Activated naive CD8-positive, alpha-beta T cell (primary cell): ENCODE measurements around the gene RARA.
"Not testable (repeated sequence)": the region's sequence is repeated elsewhere in the genome, so short reads cannot be mapped to it uniquely, and the experiment has no call there.

Source experiments
- H3K27ac Mint-ChIP-seq: one replicate; pipeline ENCODE4 v1.8.0; 2021; ENCODE audit warnings: mixed read lengths
- H3K27me3 Mint-ChIP-seq: one replicate; pipeline ENCODE4 v1.8.0; 2021; ENCODE audit warnings: mixed read lengths
- H3K36me3 Mint-ChIP-seq: one replicate; pipeline ENCODE4 v1.8.0; 2021; ENCODE audit warnings: mixed read lengths
- H3K4me1 Mint-ChIP-seq: one replicate; pipeline ENCODE4 v1.8.0; 2021; ENCODE audit warnings: low read depth, mixed read lengths
- H3K4me3 Mint-ChIP-seq: one replicate; pipeline ENCODE4 v1.8.0; 2021; ENCODE audit warnings: mild to moderate bottlenecking, mixed read lengths
- H3K9me3 Mint-ChIP-seq: one replicate; pipeline ENCODE4 v1.8.0; 2021; ENCODE audit warnings: low read depth, mixed read lengths

The RARA gene

DNA sequence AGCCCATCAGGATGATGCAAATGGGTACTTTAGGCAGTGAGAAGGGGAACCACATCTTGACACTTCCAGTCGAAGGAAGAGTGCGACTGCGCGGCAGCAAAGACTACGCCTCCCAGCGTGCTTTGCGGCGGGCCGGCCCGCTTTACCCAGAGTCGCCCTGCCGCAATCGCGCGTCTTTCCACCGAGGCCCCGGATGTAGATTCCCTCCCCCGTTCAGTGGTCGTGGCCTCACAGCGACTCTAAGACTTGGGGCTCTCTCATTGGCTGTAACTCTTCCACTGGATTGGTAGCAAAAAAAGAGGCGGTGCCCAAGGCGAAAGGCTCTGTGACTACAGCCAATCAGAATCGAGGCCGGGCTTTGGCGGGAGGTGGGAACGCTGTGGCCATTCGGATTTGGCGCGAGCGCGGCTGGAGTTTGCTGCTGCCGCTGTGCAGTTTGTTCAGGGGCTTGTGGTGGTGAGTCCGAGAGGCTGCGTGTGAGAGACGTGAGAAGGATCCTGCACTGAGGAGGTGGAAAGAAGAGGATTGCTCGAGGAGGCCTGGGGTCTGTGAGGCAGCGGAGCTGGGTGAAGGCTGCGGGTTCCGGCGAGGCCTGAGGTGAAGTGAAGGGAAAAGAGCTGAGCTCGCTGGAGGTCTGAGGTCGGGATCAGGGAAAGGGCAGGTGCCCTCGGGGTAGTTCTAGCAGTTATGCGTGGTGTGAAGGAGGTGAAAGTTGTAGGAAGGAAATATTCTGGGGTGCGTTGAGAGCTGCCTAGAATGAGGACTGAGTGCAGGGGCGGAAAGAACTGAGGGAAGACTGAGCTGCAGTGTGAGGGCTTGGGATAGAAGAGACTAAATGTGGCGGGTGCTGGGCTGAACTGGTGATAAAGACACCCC lies 21.2 kb upstream of the RARA start, which contains the start of gene CDC6:
Gene CDC6 (plus strand): TSS at position 386 of the 876 bp plus-strand sequence. CDS start 1,542 bp downstream, outside the sequence.
- peaks cover 41% of the 10 kb centered on the region for H3K4me1 Mint-ChIP-seq
- no peaks in the 10 kb centered on the region for H3K9me3 Mint-ChIP-seq
- peak within 1 kb of the TSS; percentile 99 for H3K27ac Mint-ChIP-seq
- peak within 1 kb of the TSS; percentile 100 for H3K4me3 Mint-ChIP-seq
- H3K36me3 Mint-ChIP-seq: peaks cover 10% of the 10 kb centered on the region
- H3K27me3 Mint-ChIP-seq: no peaks in the 10 kb centered on the region

DNA sequence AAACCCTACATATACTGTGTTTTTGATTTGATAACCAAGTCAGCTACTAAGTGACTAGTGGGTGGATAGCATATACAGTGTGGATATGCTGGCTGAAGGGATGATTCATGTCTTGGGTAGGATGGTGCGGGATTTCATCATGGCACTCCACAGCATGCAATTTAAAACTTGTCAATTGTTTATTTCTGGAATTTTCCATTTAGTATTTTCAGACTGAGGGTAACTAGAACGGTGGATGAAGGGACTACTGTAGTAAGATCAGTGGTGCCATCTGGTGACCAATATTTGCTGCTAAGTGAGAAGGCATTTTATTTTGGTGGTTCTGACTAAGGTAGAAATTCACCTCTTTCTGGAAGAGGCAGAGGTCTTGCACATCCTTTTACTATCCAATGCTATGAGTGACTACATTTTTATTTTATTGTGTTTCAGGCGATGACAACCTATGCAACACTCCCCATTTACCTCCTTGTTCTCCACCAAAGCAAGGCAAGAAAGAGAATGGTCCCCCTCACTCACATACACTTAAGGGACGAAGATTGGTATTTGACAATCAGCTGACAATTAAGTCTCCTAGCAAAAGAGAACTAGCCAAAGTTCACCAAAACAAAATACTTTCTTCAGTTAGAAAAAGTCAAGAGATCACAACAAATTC lies 18.2 kb upstream of the RARA start:
- Mint-ChIP-seq H3K36me3 (peaks cover 19% of the 10 kb centered on the region), H3K27ac (no peak overlapping the region), H3K4me1 (peaks cover 25% of the 10 kb centered on the region), H3K4me3 (no peak overlapping the region), H3K9me3 (no peaks in the 10 kb centered on the region), H3K27me3 (no peaks in the 10 kb centered on the region)

DNA sequence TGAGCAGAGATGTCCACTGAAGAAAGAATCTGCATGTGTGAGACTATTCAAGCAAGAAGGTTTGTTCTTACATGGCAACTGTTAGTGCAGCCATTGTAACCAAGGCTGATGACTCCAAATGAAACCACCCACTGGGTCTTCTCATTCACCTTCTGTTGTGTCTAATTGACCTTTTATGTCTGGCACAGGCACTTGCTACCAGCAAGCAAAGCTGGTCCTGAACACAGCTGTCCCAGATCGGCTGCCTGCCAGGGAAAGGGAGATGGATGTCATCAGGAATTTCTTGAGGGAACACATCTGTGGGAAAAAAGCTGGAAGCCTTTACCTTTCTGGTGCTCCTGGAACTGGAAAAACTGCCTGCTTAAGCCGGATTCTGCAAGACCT lies 17.7 kb upstream of the RARA start:
- H3K4me1 Mint-ChIP-seq: peaks cover 27% of the 10 kb centered on the region
- no peaks in the 10 kb centered on the region for H3K9me3 Mint-ChIP-seq
- peaks cover 19% of the 10 kb centered on the region for H3K36me3 Mint-ChIP-seq
- H3K27me3 Mint-ChIP-seq: no peaks in the 10 kb centered on the region
- H3K27ac Mint-ChIP-seq: no peak overlapping the region
- H3K4me3 Mint-ChIP-seq: no peak overlapping the region

DNA sequence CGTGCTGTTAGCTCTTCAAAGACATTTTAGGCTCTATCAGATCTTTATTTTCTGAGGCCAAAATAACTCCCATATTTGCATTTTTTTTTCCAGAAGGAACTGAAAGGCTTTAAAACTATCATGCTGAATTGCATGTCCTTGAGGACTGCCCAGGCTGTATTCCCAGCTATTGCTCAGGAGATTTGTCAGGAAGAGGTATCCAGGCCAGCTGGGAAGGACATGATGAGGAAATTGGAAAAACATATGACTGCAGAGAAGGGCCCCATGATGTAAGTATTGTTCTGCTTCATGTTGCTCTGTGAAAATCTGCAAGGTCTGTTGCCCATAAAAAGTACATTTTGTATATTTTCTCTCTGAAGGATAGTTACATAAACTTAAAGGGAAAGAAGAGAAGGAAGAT lies 15.6 kb upstream of the RARA start:
- no peak overlapping the region for H3K4me3 Mint-ChIP-seq
- H3K4me1 Mint-ChIP-seq: peaks cover 13% of the 10 kb centered on the region
- no peak overlapping the region for H3K27ac Mint-ChIP-seq
- H3K27me3 Mint-ChIP-seq: no peaks in the 10 kb centered on the region
- peaks cover 17% of the 10 kb centered on the region for H3K36me3 Mint-ChIP-seq
- H3K9me3 Mint-ChIP-seq: no peaks in the 10 kb centered on the region

DNA sequence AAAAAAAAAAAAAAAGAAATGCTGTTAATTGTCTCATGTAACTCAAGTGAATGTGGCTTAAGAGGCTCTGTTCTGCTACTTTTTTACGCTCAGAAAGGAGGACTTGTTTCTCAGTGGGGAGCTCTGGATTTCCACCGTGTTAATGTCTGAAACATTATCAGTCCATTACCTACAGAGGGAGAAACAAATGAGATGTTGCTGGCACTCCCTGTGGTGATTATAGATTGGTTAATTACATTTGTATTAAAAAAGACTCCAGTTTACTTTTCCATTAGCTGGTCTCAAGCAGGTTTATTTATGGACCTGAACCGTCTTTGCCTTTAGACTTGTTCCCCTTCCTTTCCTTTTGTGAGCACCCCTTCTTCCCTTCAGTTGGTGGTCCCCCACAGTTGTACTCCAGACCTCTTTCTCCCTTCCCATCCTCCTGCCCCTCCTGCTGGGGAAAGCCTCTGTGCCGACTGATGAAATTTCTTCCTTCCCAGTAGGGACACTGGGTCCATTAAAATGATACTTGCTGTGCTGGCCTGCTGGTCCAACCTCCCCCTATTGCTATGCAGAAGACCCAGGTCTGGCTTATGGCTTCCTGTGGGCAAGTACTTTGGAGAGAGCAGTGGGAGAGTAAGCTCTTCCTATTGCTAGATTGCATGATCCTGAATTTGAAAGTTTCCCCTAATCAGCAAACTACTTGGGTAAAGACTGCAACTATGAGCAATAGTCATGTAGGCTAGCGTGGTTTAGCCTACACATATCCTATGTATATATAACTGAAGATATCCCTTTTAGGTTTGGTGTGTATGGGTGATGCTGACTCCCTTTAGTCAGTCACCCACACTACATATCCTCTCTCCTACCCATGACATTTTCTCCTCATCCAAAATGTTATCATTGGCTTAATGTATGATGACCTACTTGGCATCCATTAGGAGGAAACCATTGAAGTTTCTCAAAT lies 13.2 kb upstream of the RARA start:
- no peak overlapping the region for H3K27ac Mint-ChIP-seq
- H3K9me3 Mint-ChIP-seq: no peaks in the 10 kb centered on the region
- H3K4me3 Mint-ChIP-seq: no peak overlapping the region
- H3K4me1 Mint-ChIP-seq: peaks cover 7% of the 10 kb centered on the region
- no peaks in the 10 kb centered on the region for H3K27me3 Mint-ChIP-seq
- H3K36me3 Mint-ChIP-seq: peaks cover 20% of the 10 kb centered on the region

DNA sequence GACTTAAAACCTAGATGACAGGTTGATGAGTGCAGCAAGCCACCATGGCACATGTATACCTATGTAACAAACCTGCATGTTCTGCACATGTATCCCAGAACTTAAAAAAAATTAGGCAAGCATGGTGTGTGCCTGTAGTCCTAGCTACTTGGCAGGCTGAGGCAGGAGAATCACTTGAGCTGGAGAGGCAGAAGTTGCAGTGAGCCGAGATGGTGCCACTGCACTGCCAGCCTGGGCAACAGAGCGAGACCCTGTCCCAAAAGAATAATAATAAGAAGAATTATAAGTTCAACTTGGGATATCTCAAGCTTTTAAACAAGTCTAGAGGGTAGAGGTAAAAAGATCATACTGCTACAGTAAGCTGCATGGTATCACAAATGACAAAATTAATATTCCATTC lies 11.5 kb upstream of the RARA start:
- Mint-ChIP-seq H3K27me3 (no peaks in the 10 kb centered on the region), H3K4me1 (peaks cover 3% of the 10 kb centered on the region), H3K4me3 (no peak overlapping the region), H3K27ac (no peak overlapping the region), H3K36me3 (peaks cover 18% of the 10 kb centered on the region), H3K9me3 (no peaks in the 10 kb centered on the region)

DNA sequence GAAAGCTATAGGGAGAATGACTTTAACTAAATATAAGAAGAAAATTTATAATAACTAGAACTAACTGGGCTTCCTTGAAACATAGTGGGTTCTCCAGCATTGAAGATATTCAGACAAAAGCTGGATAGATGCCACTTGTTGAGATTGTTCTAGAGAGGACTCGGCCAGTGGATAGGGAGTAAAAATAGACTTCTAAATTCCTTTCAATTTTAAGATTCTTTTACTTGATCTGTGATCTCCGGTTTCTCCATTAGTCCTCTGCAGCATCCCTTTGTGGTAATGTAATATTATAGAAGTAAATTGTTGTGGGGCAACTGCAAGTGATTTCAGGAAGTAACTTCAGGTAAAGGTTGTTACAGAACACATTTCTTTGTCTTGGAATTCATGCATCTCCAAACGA lies 10.3 kb upstream of the RARA start:
- no peak overlapping the region for H3K27ac Mint-ChIP-seq
- peaks cover 10% of the 10 kb centered on the region for H3K4me1 Mint-ChIP-seq
- H3K9me3 Mint-ChIP-seq: no peaks in the 10 kb centered on the region
- H3K36me3 Mint-ChIP-seq: peaks cover 13% of the 10 kb centered on the region
- H3K4me3 Mint-ChIP-seq: no peak overlapping the region
- H3K27me3 Mint-ChIP-seq: no peaks in the 10 kb centered on the region

DNA sequence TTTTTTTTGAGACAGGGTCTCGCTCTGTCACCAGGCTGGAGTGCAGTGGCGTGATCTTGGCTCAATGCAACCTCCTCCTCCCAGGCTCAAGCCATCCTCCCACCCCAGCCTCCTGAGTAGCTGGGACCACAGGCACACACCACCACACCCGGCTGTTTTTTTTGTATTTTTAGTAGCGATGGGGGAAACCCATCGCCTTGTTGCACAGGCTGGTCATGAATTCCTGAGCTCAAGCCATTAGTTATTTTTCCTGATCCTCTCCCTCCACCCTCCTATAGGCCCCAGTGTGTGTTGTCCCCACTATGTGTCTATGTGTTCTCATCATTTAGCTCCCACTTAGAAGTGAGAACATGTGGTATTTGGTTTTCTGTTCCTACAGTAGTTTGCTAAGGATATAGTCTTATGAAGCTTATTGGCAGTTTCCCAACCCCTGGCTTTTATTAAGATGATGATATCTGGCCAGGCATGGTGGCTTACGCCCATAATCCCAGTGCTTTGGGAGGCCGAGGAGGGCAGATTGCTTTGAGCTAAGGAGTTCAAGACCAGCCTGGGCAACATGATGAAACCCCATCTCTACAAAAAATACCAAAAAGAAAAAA lies 9.7 kb upstream of the RARA start:
- H3K4me1 Mint-ChIP-seq: peaks cover 15% of the 10 kb centered on the region
- H3K27me3 Mint-ChIP-seq, H3K27ac Mint-ChIP-seq, H3K4me3 Mint-ChIP-seq, H3K9me3 Mint-ChIP-seq: not testable (repeated sequence)
- H3K36me3 Mint-ChIP-seq: peaks cover 11% of the 10 kb centered on the region

DNA sequence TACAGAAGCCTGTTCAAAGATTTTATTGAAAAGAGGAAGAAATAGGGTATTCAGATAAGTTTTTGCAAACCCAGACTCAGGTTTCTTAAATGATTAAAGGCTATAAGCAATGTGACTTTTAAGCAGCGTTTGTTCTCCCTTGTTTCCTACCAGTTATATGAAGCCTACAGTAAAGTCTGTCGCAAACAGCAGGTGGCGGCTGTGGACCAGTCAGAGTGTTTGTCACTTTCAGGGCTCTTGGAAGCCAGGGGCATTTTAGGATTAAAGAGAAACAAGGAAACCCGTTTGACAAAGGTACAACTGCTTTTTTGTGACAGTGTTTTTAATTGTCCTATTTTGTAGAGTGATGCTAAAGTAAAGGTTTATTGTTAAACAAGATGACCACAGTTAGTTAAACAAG lies 7.7 kb upstream of the RARA start:
- no peaks in the 10 kb centered on the region for H3K27me3 Mint-ChIP-seq
- H3K4me1 Mint-ChIP-seq: peaks cover 15% of the 10 kb centered on the region
- H3K9me3 Mint-ChIP-seq: no peaks in the 10 kb centered on the region
- peaks cover 9% of the 10 kb centered on the region for H3K36me3 Mint-ChIP-seq
- no peak overlapping the region for H3K27ac Mint-ChIP-seq
- no peak overlapping the region for H3K4me3 Mint-ChIP-seq

DNA sequence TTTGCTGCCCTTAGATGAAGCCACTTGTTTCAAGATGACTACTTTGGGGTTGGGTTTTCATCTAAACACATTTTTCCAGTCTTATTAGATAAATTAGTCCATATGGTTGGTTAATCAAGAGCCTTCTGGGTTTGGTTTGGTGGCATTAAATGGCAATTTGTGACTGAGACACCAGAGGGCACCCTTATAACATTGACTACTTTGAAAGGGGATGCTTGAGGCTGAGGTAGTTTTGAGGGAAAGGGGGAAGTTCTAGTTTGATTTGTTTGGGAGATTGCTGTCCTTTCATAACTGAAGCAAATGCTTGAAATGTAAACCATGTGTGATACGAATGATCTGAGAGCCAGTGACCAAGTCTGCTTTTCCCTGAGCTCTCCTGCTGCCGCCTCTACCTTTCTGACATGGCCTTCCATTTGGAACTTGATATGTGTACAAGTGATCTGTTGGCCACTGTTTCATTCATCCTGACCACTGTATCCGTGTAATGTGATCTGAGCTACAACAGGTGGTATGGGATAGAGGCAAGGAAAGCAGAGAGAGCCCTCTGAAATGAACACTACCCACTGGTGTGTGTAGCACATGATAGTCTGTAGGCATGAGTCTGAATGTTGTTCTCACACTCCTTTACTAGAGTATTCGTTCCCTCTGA lies 5.8 kb upstream of the RARA start:
- no peak overlapping the region for H3K27ac Mint-ChIP-seq
- no peaks in the 10 kb centered on the region for H3K9me3 Mint-ChIP-seq
- peaks cover 6% of the 10 kb centered on the region for H3K36me3 Mint-ChIP-seq
- no peaks in the 10 kb centered on the region for H3K27me3 Mint-ChIP-seq
- H3K4me1 Mint-ChIP-seq: peaks cover 15% of the 10 kb centered on the region
- no peak overlapping the region for H3K4me3 Mint-ChIP-seq

DNA sequence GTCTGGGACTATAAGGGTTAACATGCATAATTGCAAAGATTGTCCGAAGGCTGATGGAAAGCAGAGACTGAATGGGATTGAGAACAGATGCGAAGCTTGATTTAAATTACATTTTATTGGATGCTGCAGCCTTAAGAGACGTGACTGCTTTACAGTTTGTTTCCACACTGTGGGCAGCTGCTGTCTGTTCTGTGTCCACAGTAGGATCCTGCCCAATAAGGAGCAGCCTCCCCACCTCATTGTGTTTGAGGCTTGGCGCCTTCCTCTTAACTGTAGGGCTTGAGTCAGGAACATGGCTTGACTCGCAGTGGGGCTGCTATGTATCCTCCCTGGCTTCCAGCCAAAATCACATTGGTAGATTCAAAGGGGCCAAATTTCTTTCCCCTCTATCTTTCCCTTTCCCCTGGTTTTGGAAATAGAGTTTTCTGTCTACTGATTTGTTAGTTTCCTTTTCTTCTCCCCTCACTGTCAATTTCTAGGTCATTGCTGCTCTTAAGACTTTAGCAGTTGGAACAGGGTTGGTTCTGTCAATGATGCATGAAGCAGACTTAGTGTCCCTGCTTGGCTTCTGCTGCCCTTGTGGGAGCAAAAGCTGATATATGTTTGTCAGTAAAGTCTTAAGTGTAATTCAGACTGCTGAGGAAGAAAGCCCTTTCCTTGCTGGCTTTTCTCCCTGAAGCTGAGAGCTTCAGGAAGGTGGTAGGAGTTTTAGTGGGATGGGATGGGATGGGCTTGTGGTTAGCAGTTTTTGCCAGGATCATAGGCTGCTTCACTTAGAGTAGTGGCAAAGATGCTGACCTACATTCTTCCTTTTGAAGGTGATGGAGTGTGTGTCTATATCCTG lies 5.0 kb upstream of the RARA start:
- no peaks in the 10 kb centered on the region for H3K9me3 Mint-ChIP-seq
- H3K27ac Mint-ChIP-seq: no peak overlapping the region
- no peaks in the 10 kb centered on the region for H3K27me3 Mint-ChIP-seq
- H3K4me1 Mint-ChIP-seq: peaks cover 15% of the 10 kb centered on the region
- no peak overlapping the region for H3K4me3 Mint-ChIP-seq
- H3K36me3 Mint-ChIP-seq: peaks cover 4% of the 10 kb centered on the region

DNA sequence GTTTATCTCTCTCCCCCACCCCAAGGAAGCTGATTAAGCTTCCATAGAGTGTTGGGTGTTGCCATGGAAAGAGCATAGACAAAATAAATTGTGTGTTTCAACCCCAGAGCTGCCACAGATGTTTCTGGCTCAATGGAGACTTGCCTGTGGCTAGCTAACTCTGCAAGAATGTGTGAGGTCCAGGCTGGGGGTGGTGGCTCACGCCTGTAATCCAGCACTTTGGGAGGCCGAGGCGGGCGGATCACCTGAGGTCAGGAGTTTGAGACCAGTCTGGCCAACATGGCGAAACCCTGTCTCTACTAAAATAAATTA lies 4.5 kb upstream of the RARA start:
- not testable (repeated sequence) for H3K27ac Mint-ChIP-seq, H3K27me3 Mint-ChIP-seq, H3K36me3 Mint-ChIP-seq, H3K4me3 Mint-ChIP-seq, H3K9me3 Mint-ChIP-seq
- H3K4me1 Mint-ChIP-seq: peaks cover 15% of the 10 kb centered on the region

DNA sequence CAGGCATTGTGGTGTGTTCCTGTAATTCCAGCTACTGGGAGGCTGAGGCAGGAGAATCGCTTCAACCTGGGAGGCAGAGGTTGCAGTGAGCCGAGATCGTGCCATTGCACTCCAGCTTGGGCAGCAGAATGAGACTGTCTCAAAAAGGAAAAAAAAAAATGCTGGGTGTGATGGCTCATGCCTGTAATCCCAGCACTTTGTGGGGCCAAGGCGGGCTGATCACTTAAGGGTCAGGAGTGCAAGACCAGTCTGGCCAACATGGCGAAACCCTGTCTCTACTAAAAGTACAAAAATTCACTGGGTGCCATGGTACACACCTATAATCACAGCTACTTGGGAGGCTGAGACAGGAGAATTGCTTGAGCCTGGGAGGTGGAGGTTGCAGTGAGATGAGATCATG lies 4.1 kb upstream of the RARA start:
- peaks cover 15% of the 10 kb centered on the region for H3K4me1 Mint-ChIP-seq
- not testable (repeated sequence) for H3K9me3 Mint-ChIP-seq, H3K4me3 Mint-ChIP-seq, H3K27me3 Mint-ChIP-seq, H3K36me3 Mint-ChIP-seq, H3K27ac Mint-ChIP-seq

DNA sequence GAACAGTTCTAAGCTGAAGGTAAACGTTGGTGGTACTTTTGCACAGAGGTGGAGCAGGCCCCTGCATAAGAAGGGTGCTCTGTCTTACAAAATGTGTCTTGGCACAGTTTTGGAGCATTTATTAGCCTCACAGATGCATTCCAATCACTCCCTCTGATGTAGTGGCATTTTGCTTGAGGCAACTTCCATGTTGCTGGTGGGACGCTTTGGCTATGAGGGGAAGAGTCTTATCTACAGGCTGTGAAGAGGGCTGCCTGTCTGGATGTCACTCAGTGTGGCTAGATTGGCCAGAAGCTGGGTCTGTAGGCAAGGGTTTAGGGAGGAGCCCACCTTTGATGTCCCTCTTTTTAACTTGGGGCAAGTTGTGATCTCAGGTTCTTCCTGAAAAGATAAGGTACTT lies 2.6 kb upstream of the RARA start:
- peaks cover 15% of the 10 kb centered on the region for H3K4me1 Mint-ChIP-seq
- no peak overlapping the region for H3K4me3 Mint-ChIP-seq
- no peaks in the 10 kb centered on the region for H3K36me3 Mint-ChIP-seq
- peak overlapping the region; percentile 41 for H3K27ac Mint-ChIP-seq
- H3K27me3 Mint-ChIP-seq: no peaks in the 10 kb centered on the region
- no peaks in the 10 kb centered on the region for H3K9me3 Mint-ChIP-seq
